Fibroblast of the conjunctiva (primary cell): ENCODE results near the gene HMCES.
"Not testable (repeated sequence)": the region's sequence is repeated elsewhere in the genome, so short reads cannot be mapped to it uniquely, and the experiment has no call there.

Experiments used
- DNase-seq: peaks from one replicate; pipeline ENCODE4 v3.0.0-alpha.2; 2010; ENCODE audit warnings: low read depth

Gene HMCES

GRCh38 chr3:129348734-129349133 is 70.1 kb downstream of the HMCES start:
- no peak for DNase-seq

- DNase-seq: not testable (repeated sequence)
Measured at GRCh38 chr3:129349169-129349568, 70.5 kb downstream of the HMCES start.

GRCh38 chr3:129349791-129350190 is 71.1 kb downstream of the HMCES start:
- DNase-seq: no peak

- no peak for DNase-seq
Measured at GRCh38 chr3:129352045-129352444, 73.4 kb downstream of the HMCES start.

GRCh38 chr3:129352650-129353588 is 74.2 kb downstream of the HMCES start:
- DNase-seq: no peak

GRCh38 chr3:129353589-129353941 is 74.9 kb downstream of the HMCES start:
- DNase-seq: no peak
